ENCODE results near the gene P4HA2.

Gene P4HA2

GRCh38 chr5:132271251-132272246 lies 43.9 kb upstream of the P4HA2 start:
- CTCF ChIA-PET: interaction anchor here (0.7 to 6.1 kb wide), 23 partner anchors 9 to 364 kb away, joined by 3 to 41 read pairs (median 5); partner anchors contain the start of gene SLC22A4
- Histone ChIP-seq H3K27ac (ENCODE audit: insufficient read depth in 1 of 2, low read depth in 1 of 2, low read length in 2 of 2, poor library complexity in 1 of 2, severe bottlenecking in 2 of 2) (no peak overlapping the region), H3K36me3 (ENCODE audit: control insufficient read depth in 4 of 4, insufficient read depth in 4 of 4, low read length in 3 of 4) (no peaks in the 10 kb centered on the region), H3K4me3 (ENCODE audit: control insufficient read depth in 1 of 7, extremely low read depth in 1 of 7, insufficient read depth in 4 of 7, low read depth in 2 of 7, low read length in 6 of 7) (peak overlapping the region in 3 of 7 experiments; percentile 41 to 51 (median 46)), H3K9me3 (ENCODE audit: control extremely low read depth in 1 of 5, control insufficient read depth in 4 of 5, insufficient read depth in 2 of 5, low read depth in 1 of 5, low read length in 4 of 5) (no peaks in the 10 kb centered on the region), H3K4me1 (ENCODE audit: control extremely low read depth in 1 of 4, control insufficient read depth in 4 of 4, insufficient read depth in 4 of 4, low read length in 3 of 4) (peaks cover 0 to 6% (median 4%) of the 10 kb centered on the region in 4 experiments), H3K27me3 (replicated peaks in 2 of 5; ENCODE audit: control insufficient read depth in 4 of 5, insufficient read depth in 5 of 5, low read length in 4 of 5) (peaks cover 0 to 4% (median 0%) of the 10 kb centered on the region in 5 experiments)
- POLR2A ChIA-PET: no interaction called here
- DNase-seq: peak; percentile 33 to 51 (median 37)
- 69% methylated on average over 66 of the region's 77 CpGs for WGBS (ENCODE audit: insufficient coverage)

GRCh38 chr5:132270706-132271105 lies 43.1 kb upstream of the P4HA2 start:
- ChIA-PET CTCF (interaction anchor here (2.5 to 6.1 kb wide), 4 partner anchors 9 to 33 kb away, joined by 6 to 41 read pairs (median 31); partner anchors contain the start of gene SLC22A4), POLR2A (no interaction called here)
- no peak overlapping the region for H3K27ac ChIP-seq (ENCODE audit: insufficient read depth in 1 of 2, low read depth in 1 of 2, low read length in 2 of 2, poor library complexity in 1 of 2, severe bottlenecking in 2 of 2)
- H3K36me3 ChIP-seq (ENCODE audit: control insufficient read depth in 4 of 4, insufficient read depth in 4 of 4, low read length in 3 of 4): no peaks in the 10 kb centered on the region
- H3K9me3 ChIP-seq (ENCODE audit: control extremely low read depth in 1 of 5, control insufficient read depth in 4 of 5, insufficient read depth in 2 of 5, low read depth in 1 of 5, low read length in 4 of 5): no peaks in the 10 kb centered on the region
- H3K27me3 ChIP-seq (replicated peaks in 2 of 5; ENCODE audit: control insufficient read depth in 4 of 5, insufficient read depth in 5 of 5, low read length in 4 of 5): peaks cover 0 to 2% (median 0%) of the 10 kb centered on the region in 5 experiments
- peak overlapping the region in 1 of 7 experiments; percentile 51 for H3K4me3 ChIP-seq (ENCODE audit: control insufficient read depth in 1 of 7, extremely low read depth in 1 of 7, insufficient read depth in 4 of 7, low read depth in 2 of 7, low read length in 6 of 7)
- no peak for DNase-seq
- peaks cover 0 to 11% (median 6%) of the 10 kb centered on the region in 4 experiments for H3K4me1 ChIP-seq (ENCODE audit: control extremely low read depth in 1 of 4, control insufficient read depth in 4 of 4, insufficient read depth in 4 of 4, low read length in 3 of 4)
- 96% methylated on average over 6 of the region's 6 CpGs for WGBS (ENCODE audit: insufficient coverage)

- Histone ChIP-seq H3K27ac (ENCODE audit: insufficient read depth in 1 of 2, low read depth in 1 of 2, low read length in 2 of 2, poor library complexity in 1 of 2, severe bottlenecking in 2 of 2) (no peak overlapping the region), H3K4me3 (ENCODE audit: control insufficient read depth in 1 of 7, extremely low read depth in 1 of 7, insufficient read depth in 4 of 7, low read depth in 2 of 7, low read length in 6 of 7) (no peak overlapping the region), H3K4me1 (ENCODE audit: control extremely low read depth in 1 of 4, control insufficient read depth in 4 of 4, insufficient read depth in 4 of 4, low read length in 3 of 4) (peaks cover 0 to 15% (median 8%) of the 10 kb centered on the region in 4 experiments), H3K36me3 (ENCODE audit: control insufficient read depth in 4 of 4, insufficient read depth in 4 of 4, low read length in 3 of 4) (no peaks in the 10 kb centered on the region), H3K9me3 (ENCODE audit: control extremely low read depth in 1 of 5, control insufficient read depth in 4 of 5, insufficient read depth in 2 of 5, low read depth in 1 of 5, low read length in 4 of 5) (no peaks in the 10 kb centered on the region), H3K27me3 (replicated peaks in 2 of 5; ENCODE audit: control insufficient read depth in 4 of 5, insufficient read depth in 5 of 5, low read length in 4 of 5) (peaks cover 0 to 2% (median 0%) of the 10 kb centered on the region in 5 experiments)
- POLR2A ChIA-PET: no interaction called here
- CTCF ChIA-PET: interaction anchor here (1.7 to 3.7 kb wide), 3 partner anchors 13 to 32 kb away, joined by 4 to 27 read pairs (median 6); partner anchors contain the start of gene SLC22A4
- DNase-seq: no peak
- 100% methylated on average over 1 of the region's 1 CpG for WGBS (ENCODE audit: insufficient coverage)
Observed at GRCh38 chr5:132270335-132270665, 42.6 kb upstream of the P4HA2 start.

GRCh38 chr5:132269635-132270334 lies 42.1 kb upstream of the P4HA2 start:
- Histone ChIP-seq H3K4me1 (ENCODE audit: control extremely low read depth in 1 of 4, control insufficient read depth in 4 of 4, insufficient read depth in 4 of 4, low read length in 3 of 4) (peaks cover 0 to 20% (median 10%) of the 10 kb centered on the region in 4 experiments), H3K4me3 (ENCODE audit: control insufficient read depth in 1 of 7, extremely low read depth in 1 of 7, insufficient read depth in 4 of 7, low read depth in 2 of 7, low read length in 6 of 7) (no peak overlapping the region), H3K9me3 (ENCODE audit: control extremely low read depth in 1 of 5, control insufficient read depth in 4 of 5, insufficient read depth in 2 of 5, low read depth in 1 of 5, low read length in 4 of 5) (no peaks in the 10 kb centered on the region), H3K36me3 (ENCODE audit: control insufficient read depth in 4 of 4, insufficient read depth in 4 of 4, low read length in 3 of 4) (no peaks in the 10 kb centered on the region), H3K27ac (ENCODE audit: insufficient read depth in 1 of 2, low read depth in 1 of 2, low read length in 2 of 2, poor library complexity in 1 of 2, severe bottlenecking in 2 of 2) (no peak overlapping the region), H3K27me3 (replicated peaks in 2 of 5; ENCODE audit: control insufficient read depth in 4 of 5, insufficient read depth in 5 of 5, low read length in 4 of 5) (peaks cover 0 to 2% (median 0%) of the 10 kb centered on the region in 5 experiments)
- DNase-seq: no peak
- 100% methylated on average over 3 of the region's 3 CpGs for WGBS (ENCODE audit: insufficient coverage)
- ChIA-PET CTCF (interaction anchor here (0.6 to 3.7 kb wide), 5 partner anchors 13 to 97 kb away, joined by 3 to 27 read pairs (median 4); partner anchors contain the start of gene SLC22A4), POLR2A (no interaction called here)

GRCh38 chr5:132268769-132269551 lies 41.3 kb upstream of the P4HA2 start:
- H3K4me3 ChIP-seq (ENCODE audit: control insufficient read depth in 1 of 7, extremely low read depth in 1 of 7, insufficient read depth in 4 of 7, low read depth in 2 of 7, low read length in 6 of 7): no peak overlapping the region
- ChIA-PET CTCF (interaction anchor here (0.6 to 3.7 kb wide), 6 partner anchors 14 to 97 kb away, joined by 3 to 27 read pairs (median 4); partner anchors contain the start of gene SLC22A4), POLR2A (no interaction called here)
- no peaks in the 10 kb centered on the region for H3K9me3 ChIP-seq (ENCODE audit: control extremely low read depth in 1 of 5, control insufficient read depth in 4 of 5, insufficient read depth in 2 of 5, low read depth in 1 of 5, low read length in 4 of 5)
- peaks cover 0 to 27% (median 14%) of the 10 kb centered on the region in 4 experiments for H3K4me1 ChIP-seq (ENCODE audit: control extremely low read depth in 1 of 4, control insufficient read depth in 4 of 4, insufficient read depth in 4 of 4, low read length in 3 of 4)
- H3K27me3 ChIP-seq (replicated peaks in 2 of 5; ENCODE audit: control insufficient read depth in 4 of 5, insufficient read depth in 5 of 5, low read length in 4 of 5): peaks cover 0 to 2% (median 0%) of the 10 kb centered on the region in 5 experiments
- H3K27ac ChIP-seq (ENCODE audit: insufficient read depth in 1 of 2, low read depth in 1 of 2, low read length in 2 of 2, poor library complexity in 1 of 2, severe bottlenecking in 2 of 2): no peak overlapping the region
- DNase-seq: no peak
- no peaks in the 10 kb centered on the region for H3K36me3 ChIP-seq (ENCODE audit: control insufficient read depth in 4 of 4, insufficient read depth in 4 of 4, low read length in 3 of 4)
- WGBS (ENCODE audit: insufficient coverage): 100% methylated on average over 7 of the region's 8 CpGs

- Histone ChIP-seq H3K4me3 (ENCODE audit: control insufficient read depth in 1 of 7, extremely low read depth in 1 of 7, insufficient read depth in 4 of 7, low read depth in 2 of 7, low read length in 6 of 7) (no peak overlapping the region), H3K27ac (ENCODE audit: insufficient read depth in 1 of 2, low read depth in 1 of 2, low read length in 2 of 2, poor library complexity in 1 of 2, severe bottlenecking in 2 of 2) (no peak overlapping the region), H3K36me3 (ENCODE audit: control insufficient read depth in 4 of 4, insufficient read depth in 4 of 4, low read length in 3 of 4) (no peaks in the 10 kb centered on the region), H3K4me1 (ENCODE audit: control extremely low read depth in 1 of 4, control insufficient read depth in 4 of 4, insufficient read depth in 4 of 4, low read length in 3 of 4) (peaks cover 0 to 33% (median 17%) of the 10 kb centered on the region in 4 experiments), H3K9me3 (ENCODE audit: control extremely low read depth in 1 of 5, control insufficient read depth in 4 of 5, insufficient read depth in 2 of 5, low read depth in 1 of 5, low read length in 4 of 5) (no peaks in the 10 kb centered on the region), H3K27me3 (replicated peaks in 2 of 5; ENCODE audit: control insufficient read depth in 4 of 5, insufficient read depth in 5 of 5, low read length in 4 of 5) (peaks cover 0 to 2% (median 0%) of the 10 kb centered on the region in 5 experiments)
- DNase-seq: no peak
- 93% methylated on average over 2 of the region's 6 CpGs for WGBS (ENCODE audit: insufficient coverage)
- ChIA-PET CTCF (interaction anchor here (1.2 to 1.8 kb wide), 4 partner anchors 13 to 29 kb away, joined by 3 to 6 read pairs (median 4); partner anchors contain the start of gene SLC22A4), POLR2A (no interaction called here)
Observed at GRCh38 chr5:132267931-132268768, 40.5 kb upstream of the P4HA2 start.

Data from common myeloid progenitor, CD34-positive (primary cell).